Fibroblast of lung (primary cell): ENCODE results near the gene LMF1.

Source experiments
- CTCF ChIP-seq, 2 donors: IDR thresholded peaks in 1 of 2; conservative IDR thresholded peaks in 1 of 2; 1 replicate in 1 of 2; 2 replicates in 1 of 2; pipeline ENCODE4 v1.5.1; 2011 to 2012; ENCODE audit warnings: low read length in 2 of 2, control low read depth in 1 of 2, inconsistent platforms in 1 of 2, low read depth in 1 of 2, mild to moderate bottlenecking in 1 of 2
- EZH2 ChIP-seq: IDR thresholded peaks from 2 replicates; pipeline ENCODE4 v1.5.1; 2012; ENCODE audit warnings: low read length, control low read depth, mild to moderate bottlenecking; ENCODE audit errors: missing control alignments

GRCh38 chr16:919658-920050 lies 51.1 kb downstream of the LMF1 start:
- no peak for TF ChIP-seq CTCF (conservative IDR thresholded peaks at IDR 0.05 in 1 of 2, IDR thresholded peaks at IDR 0.05 in 1 of 2; ENCODE audit: low read depth in 1 of 2, low read length in 2 of 2)
- no peak for TF ChIP-seq EZH2
